ENCODE data around the gene ATP10D. TPM values are rescaled to one million over a fixed set of nuclear protein-coding genes. Genes with fewer than 3 reads are reported as not detected.

Gene ATP10D
- total and polyA plus RNA-seq, 11 donors = 2.2 to 22.1 (median 7.8) TPM

DNA sequence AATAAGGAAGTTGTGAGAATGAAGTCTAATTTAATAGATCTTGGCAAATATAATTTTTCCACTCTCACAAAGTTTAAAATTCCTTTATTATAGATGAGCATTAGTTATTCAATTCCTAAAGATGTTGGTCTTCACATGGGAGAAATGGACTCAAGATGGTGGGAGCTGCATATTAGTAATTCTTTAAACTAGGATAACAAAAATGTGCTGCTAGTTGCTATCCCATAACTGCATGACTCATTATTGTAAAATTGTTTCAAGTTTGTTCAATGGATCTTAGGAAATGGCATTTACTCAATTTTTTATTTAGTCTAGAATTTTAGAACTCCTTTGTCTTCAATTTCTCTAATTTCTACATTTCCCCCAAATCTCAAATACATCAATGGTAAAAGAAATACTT is 155.8 kb downstream of the ATP10D start:
- intact Hi-C loops (cut with DNase I) = no loop called here

DNA sequence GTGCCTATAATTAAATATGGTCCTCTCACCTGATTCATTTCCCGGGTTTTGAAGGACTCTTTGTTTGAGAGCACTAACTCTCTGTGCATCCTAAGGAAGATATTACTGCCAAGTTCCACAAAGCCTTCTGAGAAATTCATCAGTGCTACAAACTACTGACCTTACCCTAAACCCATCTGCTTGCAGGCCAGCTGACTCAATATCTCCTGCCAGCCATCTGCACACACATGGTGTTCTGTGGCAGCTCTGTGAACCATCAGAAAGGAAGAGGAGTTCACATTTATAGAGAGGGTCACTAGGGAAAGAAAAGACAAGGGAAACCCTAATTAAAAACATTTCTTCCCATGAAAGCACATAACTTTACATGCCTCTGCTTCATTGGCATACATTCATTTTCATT is 156.7 kb downstream of the ATP10D start:
- ATAC-seq (peak; percentile 52 to 86 (median 68)), DNase-seq (peak in 2 of 5 donors; percentile 29 to 34)
- peaks cover 0 to 13% (median 0%) of the 10 kb centered on the region in 9 donors for H3K36me3 ChIP-seq
- H3K4me1 ChIP-seq = peaks cover 0 to 7% (median 0%) of the 10 kb centered on the region in 12 donors
- H3K27me3 ChIP-seq = no peaks in the 10 kb centered on the region
- WGBS, 4 donors = 36 to 64% (median 45%) methylated on average over 1 of the region's 1 CpG
- intact Hi-C loops (cut with DNase I) = no loop called here
- H3K4me3 ChIP-seq = no peak overlapping the region
- H3K27ac ChIP-seq = peak overlapping the region in 1 of 12 donors; percentile 7
- peaks cover 0 to 5% (median 0%) of the 10 kb centered on the region in 12 donors for H3K9me3 ChIP-seq
- TF ChIP-seq POLR2A (IDR thresholded peaks at IDR 0.05) = no peak

More for the DNA sequence above, 155.8 kb downstream of the ATP10D start:
- Histone ChIP-seq H3K27ac (peak overlapping the region in 1 of 12 donors; percentile 6), H3K27me3 (no peaks in the 10 kb centered on the region), H3K9me3 (peaks cover 0 to 5% (median 0%) of the 10 kb centered on the region in 12 donors), H3K36me3 (peaks cover 0 to 13% (median 0%) of the 10 kb centered on the region in 9 donors), H3K4me1 (peaks cover 0 to 7% (median 0%) of the 10 kb centered on the region in 12 donors), H3K4me3 (no peak overlapping the region)
- no peak for ATAC-seq
- DNase-seq = no peak
- no peak for TF ChIP-seq POLR2A (IDR thresholded peaks at IDR 0.05)
- TF ChIP-seq, protein P1, sequence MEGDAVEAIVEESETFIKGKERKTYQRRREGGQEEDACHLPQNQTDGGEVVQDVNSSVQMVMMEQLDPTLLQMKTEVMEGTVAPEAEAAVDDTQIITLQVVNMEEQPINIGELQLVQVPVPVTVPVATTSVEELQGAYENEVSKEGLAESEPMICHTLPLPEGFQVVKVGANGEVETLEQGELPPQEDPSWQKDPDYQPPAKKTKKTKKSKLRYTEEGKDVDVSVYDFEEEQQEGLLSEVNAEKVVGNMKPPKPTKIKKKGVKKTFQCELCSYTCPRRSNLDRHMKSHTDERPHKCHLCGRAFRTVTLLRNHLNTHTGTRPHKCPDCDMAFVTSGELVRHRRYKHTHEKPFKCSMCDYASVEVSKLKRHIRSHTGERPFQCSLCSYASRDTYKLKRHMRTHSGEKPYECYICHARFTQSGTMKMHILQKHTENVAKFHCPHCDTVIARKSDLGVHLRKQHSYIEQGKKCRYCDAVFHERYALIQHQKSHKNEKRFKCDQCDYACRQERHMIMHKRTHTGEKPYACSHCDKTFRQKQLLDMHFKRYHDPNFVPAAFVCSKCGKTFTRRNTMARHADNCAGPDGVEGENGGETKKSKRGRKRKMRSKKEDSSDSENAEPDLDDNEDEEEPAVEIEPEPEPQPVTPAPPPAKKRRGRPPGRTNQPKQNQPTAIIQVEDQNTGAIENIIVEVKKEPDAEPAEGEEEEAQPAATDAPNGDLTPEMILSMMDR (IDR thresholded peaks at IDR 0.05) = no peak

- TF ChIP-seq, protein P1 (IDR thresholded peaks at IDR 0.05) = no peak
- TF ChIP-seq POLR2A (IDR thresholded peaks at IDR 0.05) = no peak
- Histone ChIP-seq H3K9me3 (peaks cover 0 to under 1% (median 0%) of the 10 kb centered on the region in 12 donors), H3K27me3 (no peaks in the 10 kb centered on the region), H3K4me3 (no peak overlapping the region), H3K4me1 (peaks cover 0 to 7% (median 0%) of the 10 kb centered on the region in 12 donors), H3K36me3 (peaks cover 0 to 13% (median 0%) of the 10 kb centered on the region in 9 donors), H3K27ac (peak overlapping the region in 1 of 12 donors; percentile 7)
- no peak for DNase-seq
- no peak for ATAC-seq
- WGBS, 4 donors = 89 to 91% (median 90%) methylated on average over 6 of the region's 6 CpGs
- intact Hi-C loops (cut with DNase I) = no loop called here
Observed at GRCh38 chr4:47642191-47642830, 157.2 kb downstream of the ATP10D start.

Other genes with a start within 250 kb of the ATP10D start
- 10 to 100 TPM in 8 of 9 donors, 1 to 10 TPM in 1; 4.6 to 22.3 (median 18.4) TPM for gene COMMD8, start 21.6 kb upstream of the ATP10D start, total RNA-seq
- gene COMMD8, start 21.6 kb upstream of the ATP10D start, polyA plus RNA-seq = 10 to 100 TPM; 13.7 to 27.9 TPM

Measured in heart left ventricle (tissue), 16 donors.